PC-9 (cell line): Measurements from ENCODE around the gene SCRN1. TPM values are rescaled to one million over a fixed set of nuclear protein-coding genes. Genes with fewer than 3 reads are reported as not detected.
A peak's percentile ranks its signal among the peaks of the same experiment; 100 is the strongest.

Experiments
- BruUV-seq: library from RNA; stranded (reverse); fragments of 400-500 nt; replicated peaks from 2 replicates; lab custom pipeline; 2021; lab: Mats Ljungman, UMichigan
- CTCF ChIA-PET: fragments of 300-600 bp; sonication (Branson Sonifier 250); formaldehyde crosslinking; loops from one replicate; lab custom pipeline; 2022; ENCODE audit warnings: antibody characterized with exemption; lab: Charles Lee
- POLR2A ChIA-PET: fragments of 300-600 bp; sonication (Branson Sonifier 250); formaldehyde crosslinking; loops from one replicate; lab custom pipeline; 2022; ENCODE audit warnings: antibody characterized with exemption; ENCODE audit not compliant: unreplicated experiment; lab: Charles Lee
- DNase-seq, 2 experiments: peaks; one replicate each; pipeline versions ENCODE4 v3.0.0 to v3.0.0-alpha.2; 2015 to 2022; ENCODE audit warnings: mixed read lengths in 1 of 2
- H2AFZ ChIP-seq: fragments of 200-600 bp; sonication (generic); 2 replicates; pipeline ENCODE4 v1.8.1; 2017; ENCODE audit warnings: antibody characterized with exemption
- H3F3A ChIP-seq: fragments of 200-600 bp; sonication (generic); 2 replicates; pipeline ENCODE4 v1.8.1; 2017; ENCODE audit warnings: antibody characterized with exemption, mild to moderate bottlenecking, low read depth; ENCODE audit not compliant: insufficient read depth
- H3K27ac ChIP-seq: fragments of 200-600 bp; sonication (generic); 2 replicates; pipeline ENCODE4 v1.6.1; 2016; ENCODE audit warnings: mixed run types
- H3K27me3 ChIP-seq: fragments of 200-600 bp; sonication (generic); 2 replicates; pipeline ENCODE4 v1.6.1; 2016; ENCODE audit warnings: low read depth, mixed run types; ENCODE audit not compliant: insufficient read depth
- H3K36me3 ChIP-seq: fragments of 200-600 bp; sonication (generic); 2 replicates; pipeline ENCODE4 v1.6.1; 2016; ENCODE audit warnings: low read depth, mixed run types
- H3K4me1 ChIP-seq: fragments of 200-600 bp; sonication (generic); replicated peaks from 2 replicates; pipeline ENCODE4 v1.6.1; 2016; ENCODE audit warnings: mixed run types; ENCODE audit not compliant: insufficient read depth
- H3K4me2 ChIP-seq: fragments of 200-600 bp; sonication (generic); 2 replicates; pipeline ENCODE4 v1.6.1; 2017; ENCODE audit warnings: mixed run types
- H3K4me3 ChIP-seq: fragments of 200-600 bp; sonication (generic); 2 replicates; pipeline ENCODE4 v1.6.1; 2016; ENCODE audit warnings: mixed run types
- H3K79me2 ChIP-seq: fragments of 200-600 bp; sonication (generic); 2 replicates; pipeline ENCODE4 v1.6.1; 2017; ENCODE audit warnings: low read depth, mixed run types
- H3K9me2 ChIP-seq: fragments of 200-600 bp; sonication (generic); 2 replicates; pipeline ENCODE4 v1.8.1; 2017; ENCODE audit warnings: mild to moderate bottlenecking; ENCODE audit not compliant: insufficient read depth
- H3K9me3 ChIP-seq: fragments of 200-600 bp; sonication (generic); 2 replicates; pipeline ENCODE4 v1.8.1; 2016; ENCODE audit warnings: low read depth; ENCODE audit not compliant: insufficient read depth
- H4K20me1 ChIP-seq: fragments of 200-600 bp; sonication (generic); 2 replicates; pipeline ENCODE4 v1.8.1; 2017; ENCODE audit not compliant: insufficient read depth
- EZH2 ChIP-seq: fragments of 200-600 bp; sonication (generic); IDR thresholded peaks from 2 replicates; pipeline ENCODE4 v1.8.0; 2017; ENCODE audit warnings: antibody characterized with exemption, low read depth
- intact Hi-C: fragments of 100-400 bp; cut with micrococcal nuclease; formaldehyde crosslinking; loops from one replicate; pipeline ENCODE4 v1.10.0; 2022; ENCODE audit not compliant: unreplicated experiment
- total RNA-seq: library from RNA; stranded (reverse); gene quantifications from 2 replicates; pipeline ENCODE4 v1.2.3, GENCODE V29; 2021
- TF ChIP-seq, protein P1 (sequence below): fragments of 200-600 bp; sonication (generic); conservative IDR thresholded peaks from 2 replicates; pipeline ENCODE4 v1.6.1; 2017; ENCODE audit warnings: mixed run types, antibody characterized with exemption, mild to moderate bottlenecking, moderate library complexity

Gene SCRN1
- total RNA-seq, 1 experiment from 2014 or later = 94.4 TPM

DNA sequence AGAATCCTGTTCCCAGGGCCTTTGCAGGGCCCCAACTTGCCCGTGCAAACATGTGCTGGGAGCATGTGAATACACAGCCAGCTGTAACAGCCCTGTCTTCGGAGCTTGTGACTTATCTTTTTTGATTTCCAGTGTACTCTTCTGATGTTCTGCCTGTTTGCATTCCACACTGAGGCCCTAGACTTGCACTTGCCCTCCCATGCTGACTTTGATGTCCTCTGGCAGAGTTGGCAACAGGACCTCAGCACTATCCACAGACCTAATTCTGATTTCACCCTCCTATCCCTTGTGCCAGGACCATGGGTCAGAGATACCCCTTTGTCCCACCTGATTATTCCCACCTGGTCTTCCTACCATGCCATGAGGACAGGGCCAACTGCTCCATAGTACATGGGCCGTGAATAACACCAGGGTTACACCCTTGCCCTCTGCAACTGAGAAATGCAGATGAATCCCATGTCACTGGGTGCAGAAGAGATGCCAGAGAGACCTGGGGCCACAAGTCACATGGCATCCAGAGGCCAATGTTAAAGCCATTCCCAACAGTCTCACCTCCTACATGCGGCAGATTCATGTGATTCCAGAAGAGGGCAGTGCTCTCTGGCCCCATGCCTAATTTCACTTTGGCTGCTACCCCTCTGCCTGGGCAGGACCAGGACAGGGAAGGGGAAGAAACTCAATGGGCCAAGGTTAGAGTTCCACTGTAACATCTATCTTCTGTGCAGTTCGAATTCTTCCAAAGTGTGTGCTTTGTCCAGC is 43.0 kb downstream of the SCRN1 start:
- Histone ChIP-seq H3K27ac (no peak overlapping the region), H3K4me2 (no peak overlapping the region), H4K20me1 (no peaks in the 10 kb centered on the region), H3K36me3 (peaks cover 9% of the 10 kb centered on the region; the same call in 1 of the 2 replicates), H3K27me3 (no peaks in the 10 kb centered on the region), H3K9me2 (no peaks in the 10 kb centered on the region), H3K79me2 (no peaks in the 10 kb centered on the region), H3K4me3 (no peak overlapping the region), H2AFZ (no peak overlapping the region), H3K9me3 (no peaks in the 10 kb centered on the region), H3K4me1 (no peaks in the 10 kb centered on the region), H3F3A (no peaks in the 10 kb centered on the region)
- ChIA-PET POLR2A (no interaction called here), CTCF (no interaction called here)
- DNase-seq = no peak
- TF ChIP-seq, protein P1, sequence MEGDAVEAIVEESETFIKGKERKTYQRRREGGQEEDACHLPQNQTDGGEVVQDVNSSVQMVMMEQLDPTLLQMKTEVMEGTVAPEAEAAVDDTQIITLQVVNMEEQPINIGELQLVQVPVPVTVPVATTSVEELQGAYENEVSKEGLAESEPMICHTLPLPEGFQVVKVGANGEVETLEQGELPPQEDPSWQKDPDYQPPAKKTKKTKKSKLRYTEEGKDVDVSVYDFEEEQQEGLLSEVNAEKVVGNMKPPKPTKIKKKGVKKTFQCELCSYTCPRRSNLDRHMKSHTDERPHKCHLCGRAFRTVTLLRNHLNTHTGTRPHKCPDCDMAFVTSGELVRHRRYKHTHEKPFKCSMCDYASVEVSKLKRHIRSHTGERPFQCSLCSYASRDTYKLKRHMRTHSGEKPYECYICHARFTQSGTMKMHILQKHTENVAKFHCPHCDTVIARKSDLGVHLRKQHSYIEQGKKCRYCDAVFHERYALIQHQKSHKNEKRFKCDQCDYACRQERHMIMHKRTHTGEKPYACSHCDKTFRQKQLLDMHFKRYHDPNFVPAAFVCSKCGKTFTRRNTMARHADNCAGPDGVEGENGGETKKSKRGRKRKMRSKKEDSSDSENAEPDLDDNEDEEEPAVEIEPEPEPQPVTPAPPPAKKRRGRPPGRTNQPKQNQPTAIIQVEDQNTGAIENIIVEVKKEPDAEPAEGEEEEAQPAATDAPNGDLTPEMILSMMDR = peak; percentile 56
- TF ChIP-seq EZH2 = no peak
- intact Hi-C loops = no loop called here
- no TSS peak for BruUV-seq

DNA sequence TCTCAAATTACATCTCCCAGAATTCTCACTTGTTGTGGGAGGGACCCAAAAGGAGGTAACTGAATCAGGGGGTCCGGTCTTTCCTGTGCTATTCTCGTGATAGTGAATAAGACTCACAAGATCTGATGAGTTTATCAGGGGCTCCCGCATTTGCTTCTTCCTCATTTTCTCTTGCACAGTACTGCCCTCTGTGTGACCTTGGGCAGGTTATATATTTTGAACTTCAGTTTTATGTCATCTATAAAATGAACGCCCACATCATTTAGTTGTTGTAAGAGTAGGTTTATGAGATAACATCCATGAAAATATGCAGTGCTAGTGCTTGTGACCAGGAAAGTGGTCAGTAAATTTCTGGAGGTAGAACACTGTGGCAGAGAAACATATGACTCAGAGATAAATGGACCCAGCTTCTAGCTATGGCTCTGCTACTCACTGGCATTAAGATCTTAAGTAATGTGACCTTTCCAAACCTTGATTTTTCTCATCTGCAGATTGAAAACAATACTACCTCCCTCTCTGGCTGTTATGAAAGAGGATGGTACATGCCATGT is 44.3 kb downstream of the SCRN1 start:
- peaks cover 9% of the 10 kb centered on the region; the same call in 1 of the 2 replicates for H3K36me3 ChIP-seq
- H3K9me2 ChIP-seq = no peaks in the 10 kb centered on the region
- H3K9me3 ChIP-seq = no peaks in the 10 kb centered on the region
- no TSS peak for BruUV-seq
- ChIA-PET CTCF (interaction anchor here (0.5 kb wide), 1 partner anchor 116 kb away, joined by 4 read pairs; no protein-coding TSS in a partner anchor), POLR2A (no interaction called here)
- H3K4me1 ChIP-seq = no peaks in the 10 kb centered on the region
- TF ChIP-seq, protein P1 = no peak
- TF ChIP-seq EZH2 = no peak
- no peaks in the 10 kb centered on the region for H3K27me3 ChIP-seq
- H3K4me3 ChIP-seq = no peak overlapping the region
- no peaks in the 10 kb centered on the region for H4K20me1 ChIP-seq
- no peak overlapping the region for H3K27ac ChIP-seq
- no peak overlapping the region for H3K4me2 ChIP-seq
- H3K79me2 ChIP-seq = no peaks in the 10 kb centered on the region
- intact Hi-C loops = no loop called here
- no peaks in the 10 kb centered on the region for H3F3A ChIP-seq
- H2AFZ ChIP-seq = no peak overlapping the region
- DNase-seq = no peak

DNA sequence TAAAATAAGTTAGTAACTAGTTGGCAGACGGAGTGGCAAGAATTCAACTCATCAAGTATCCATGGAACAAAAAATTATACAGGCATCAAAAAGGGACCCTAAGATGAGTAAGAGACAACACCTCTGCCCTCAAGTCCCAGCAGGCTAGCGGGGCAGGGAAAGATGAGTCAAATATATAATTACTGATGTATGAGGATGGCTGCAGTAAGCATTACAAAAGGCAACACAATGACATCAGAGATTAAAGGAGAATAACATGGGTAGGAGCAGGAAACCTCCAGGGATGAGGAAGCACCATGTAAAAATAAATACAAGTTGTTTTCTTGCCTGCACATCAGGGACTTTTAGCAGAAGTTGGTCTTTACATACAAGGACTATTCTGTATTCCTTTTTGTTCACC is 49.4 kb downstream of the SCRN1 start:
- DNase-seq = no peak
- Histone ChIP-seq H4K20me1 (no peaks in the 10 kb centered on the region), H3K4me2 (no peak overlapping the region), H3K27me3 (no peaks in the 10 kb centered on the region), H3K79me2 (no peaks in the 10 kb centered on the region), H3K9me3 (no peaks in the 10 kb centered on the region), H3F3A (no peaks in the 10 kb centered on the region; the same call in 1 of the 2 replicates), H3K4me1 (peaks cover 8% of the 10 kb centered on the region), H2AFZ (no peak overlapping the region), H3K4me3 (no peak overlapping the region), H3K36me3 (peaks cover 23% of the 10 kb centered on the region; the same call in 1 of the 2 replicates), H3K9me2 (no peaks in the 10 kb centered on the region), H3K27ac (no peak overlapping the region)
- intact Hi-C loops = no loop called here
- ChIA-PET POLR2A (no interaction called here), CTCF (no interaction called here)
- no TSS peak for BruUV-seq
- TF ChIP-seq EZH2 = no peak
- TF ChIP-seq, protein P1 = no peak
